CD4-positive, alpha-beta T cell treated with Interferon alpha-2 for 1 hour (primary cell): ENCODE measurements around the gene KRT36.

Experiments
- DNase-seq, 2 donors: peaks; one replicate each; pipeline ENCODE4 v3.0.0-alpha.2; 2020 to 2022

Gene KRT36

GRCh38 chr17:41489531-41489930 lies at the start of gene KRT36:
Gene KRT36 (minus strand): TSS chr17:41489910. CDS start chr17:41489864, 46 bp downstream.
- no peak for DNase-seq

- DNase-seq: no peak
Measured at GRCh38 chr17:41539071-41539492, 49.4 kb upstream of the KRT36 start.

- DNase-seq: no peak
Measured at GRCh38 chr17:41538565-41538991, 48.9 kb upstream of the KRT36 start.

GRCh38 chr17:41537990-41538389 lies 48.3 kb upstream of the KRT36 start:
- DNase-seq: no peak

GRCh38 chr17:41537614-41537954 lies 47.9 kb upstream of the KRT36 start:
- DNase-seq: no peak

- no peak for DNase-seq
Measured at GRCh38 chr17:41536741-41537613, 47.3 kb upstream of the KRT36 start.

- DNase-seq: no peak
Measured at GRCh38 chr17:41535764-41536481, 46.2 kb upstream of the KRT36 start.

GRCh38 chr17:41534899-41535546 lies 45.3 kb upstream of the KRT36 start:
- no peak for DNase-seq

GRCh38 chr17:41533613-41534012 lies 43.9 kb upstream of the KRT36 start:
- no peak for DNase-seq

GRCh38 chr17:41532947-41533570 lies 43.3 kb upstream of the KRT36 start:
- no peak for DNase-seq

- DNase-seq: no peak
Measured at GRCh38 chr17:41531993-41532392, 42.3 kb upstream of the KRT36 start.

GRCh38 chr17:41530062-41531048 lies 40.6 kb upstream of the KRT36 start:
- no peak for DNase-seq

GRCh38 chr17:41529491-41529915 lies 39.8 kb upstream of the KRT36 start:
- no peak for DNase-seq

- DNase-seq: no peak
Measured at GRCh38 chr17:41528959-41529353, 39.2 kb upstream of the KRT36 start.

GRCh38 chr17:41527063-41528023 lies 37.6 kb upstream of the KRT36 start:
- no peak for DNase-seq

GRCh38 chr17:41524261-41524660 lies 34.6 kb upstream of the KRT36 start:
- no peak for DNase-seq

GRCh38 chr17:41523787-41524186 lies 34.1 kb upstream of the KRT36 start:
- DNase-seq: no peak

- DNase-seq: no peak
Measured at GRCh38 chr17:41523225-41523593, 33.5 kb upstream of the KRT36 start.

GRCh38 chr17:41522301-41523224 lies 32.9 kb upstream of the KRT36 start:
- DNase-seq: no peak
